GM21576 (cell line): ENCODE data around the gene PIMREG.
"Not testable (repeated sequence)": the region's sequence is repeated elsewhere in the genome, so short reads cannot be mapped to it uniquely, and the experiment has no call there.

Source experiments
- ATAC-seq: cut with Tn5 transposase; IDR thresholded peaks from one replicate; pipeline ENCODE4 v1.9.1; 2021; ENCODE audit warnings: mild to moderate bottlenecking, moderate library complexity; ENCODE audit not compliant: unreplicated experiment

The PIMREG gene

DNA sequence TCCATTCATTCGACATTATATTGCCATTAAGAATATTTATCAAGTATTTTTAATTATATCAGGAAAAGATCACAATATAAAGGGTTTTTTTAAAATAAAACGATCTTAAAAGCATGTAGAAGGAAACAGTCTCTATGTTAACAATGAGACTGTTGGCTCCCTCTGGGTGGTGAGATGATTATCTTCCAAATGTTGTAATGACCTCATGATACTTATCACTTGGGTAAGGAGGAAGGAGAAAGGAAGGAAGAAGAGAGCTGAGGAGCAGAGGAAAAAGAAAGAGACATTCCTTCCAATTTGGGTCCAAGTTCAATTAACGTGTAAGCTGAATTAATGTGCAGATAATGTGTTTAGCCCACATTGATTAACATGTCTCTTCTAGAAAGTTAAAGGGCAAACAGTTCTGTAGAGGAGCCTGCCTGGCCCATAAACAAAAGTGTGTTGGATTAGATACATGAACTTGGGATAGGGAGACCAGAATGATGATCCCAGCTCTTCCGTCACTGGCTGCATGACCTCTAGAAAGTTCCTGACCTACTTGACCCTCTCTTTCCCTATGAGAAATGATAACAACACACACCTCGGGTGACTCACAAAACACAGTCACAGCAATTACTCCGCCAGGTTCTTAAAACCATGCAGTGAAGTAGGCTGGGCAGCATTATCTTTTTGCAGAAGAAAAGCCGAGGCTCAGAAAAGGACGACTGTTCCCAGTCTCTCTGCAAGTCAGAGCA lies 32.0 kb downstream of the PIMREG start:
- no peak for ATAC-seq

- no peak for ATAC-seq
These were observed 32.5 kb downstream of the PIMREG start for GRCh38 chr17:6476810-6477179.

- ATAC-seq = no peak
These were observed 33.7 kb downstream of the PIMREG start for GRCh38 chr17:6477831-6478383.

- ATAC-seq = no peak
These were observed 34.2 kb downstream of the PIMREG start for GRCh38 chr17:6478486-6478885.

DNA sequence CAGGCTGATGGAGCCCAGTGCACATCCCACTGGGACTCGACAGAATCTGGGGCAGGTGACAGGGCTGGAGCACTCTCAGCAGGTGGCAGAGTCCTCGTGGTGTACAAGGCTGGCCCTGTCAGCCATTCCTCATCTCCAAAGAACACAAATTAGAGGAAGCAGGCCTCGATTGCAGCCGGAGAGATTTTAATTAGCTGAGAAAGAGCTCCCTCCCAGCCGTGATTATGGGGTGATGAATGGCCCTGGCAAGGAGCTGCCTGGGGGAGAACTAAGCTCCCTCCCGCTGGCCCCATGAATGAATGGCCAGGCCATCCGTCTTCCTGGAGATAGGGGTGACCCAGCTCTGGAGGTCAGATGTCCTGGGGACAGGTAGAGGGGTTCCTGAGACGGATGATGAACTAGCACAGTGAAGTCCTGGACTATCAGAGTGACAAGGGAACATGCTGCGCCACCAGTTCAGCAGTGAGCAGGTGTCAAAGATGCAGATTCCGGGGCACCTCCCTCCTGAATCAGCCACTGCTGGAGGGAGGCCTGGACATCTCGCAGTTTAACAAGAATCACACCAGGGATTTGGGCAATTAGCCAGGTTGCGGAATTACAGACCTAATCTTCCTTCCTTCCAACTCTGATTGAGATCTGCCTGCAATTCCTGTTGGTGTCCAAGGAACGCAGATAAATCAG lies 35.5 kb downstream of the PIMREG start:
- no peak for ATAC-seq

DNA sequence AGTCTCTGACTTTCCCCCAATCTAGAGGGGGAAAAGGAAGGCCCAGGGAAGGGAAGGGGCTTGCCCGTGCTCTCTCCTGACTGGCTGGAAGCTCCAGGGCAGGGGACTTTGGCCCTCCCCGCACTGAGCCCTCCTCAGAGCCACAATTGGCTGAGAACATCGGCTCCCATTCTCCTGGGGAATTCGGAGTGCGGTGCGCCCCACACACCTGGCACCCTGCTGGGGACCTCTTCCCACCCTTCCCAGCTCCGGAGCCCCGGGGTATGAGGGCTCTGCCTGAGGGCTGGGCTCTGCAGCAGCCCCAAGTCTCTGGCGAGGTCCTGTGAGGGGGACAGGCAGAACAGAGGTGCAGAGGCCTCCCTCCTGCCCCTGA lies 36.0 kb downstream of the PIMREG start:
- ATAC-seq = no peak

DNA sequence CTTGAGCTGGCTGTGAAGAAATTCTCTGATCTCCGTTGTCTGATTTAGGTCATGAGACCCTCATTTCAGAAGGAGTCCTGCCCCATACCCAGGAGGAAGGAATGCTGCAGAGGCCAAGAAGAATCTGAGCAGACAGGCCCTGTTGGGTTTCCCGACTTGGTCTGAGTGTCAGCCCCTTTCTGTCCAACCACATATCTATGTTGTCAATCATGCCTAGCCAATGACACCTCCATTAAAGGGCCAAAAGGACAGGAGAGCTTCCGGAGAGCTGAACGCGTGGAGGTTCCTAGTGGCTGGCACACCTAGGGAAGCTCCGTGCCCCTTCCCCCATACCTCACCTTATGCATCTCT lies 37.8 kb downstream of the PIMREG start:
- ATAC-seq = no peak

DNA sequence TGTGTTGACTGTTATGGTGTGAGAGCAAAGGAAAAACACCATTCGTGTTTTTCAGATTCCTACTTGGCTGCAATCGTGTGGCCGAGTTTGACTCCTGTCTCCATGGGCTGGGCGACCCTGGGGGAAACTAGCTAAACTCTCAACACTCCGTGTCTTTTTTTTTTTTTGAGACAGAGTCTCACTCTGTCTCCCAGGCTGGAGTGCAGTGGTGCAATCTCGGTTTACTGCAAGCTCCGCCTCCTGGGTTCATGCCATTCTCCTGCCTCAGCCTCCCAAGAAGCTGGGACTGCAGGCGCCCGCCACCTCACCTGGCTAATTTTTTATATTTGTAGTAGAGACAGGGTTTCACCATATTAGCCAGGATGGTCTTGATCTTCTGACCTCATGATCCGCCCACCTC lies 38.5 kb downstream of the PIMREG start:
- ATAC-seq = not testable (repeated sequence)

- no peak for ATAC-seq
These were observed 39.3 kb downstream of the PIMREG start for GRCh38 chr17:6483507-6483906.

GRCh38 chr17:6485646-6486412 lies 41.6 kb downstream of the PIMREG start:
- no peak for ATAC-seq

DNA sequence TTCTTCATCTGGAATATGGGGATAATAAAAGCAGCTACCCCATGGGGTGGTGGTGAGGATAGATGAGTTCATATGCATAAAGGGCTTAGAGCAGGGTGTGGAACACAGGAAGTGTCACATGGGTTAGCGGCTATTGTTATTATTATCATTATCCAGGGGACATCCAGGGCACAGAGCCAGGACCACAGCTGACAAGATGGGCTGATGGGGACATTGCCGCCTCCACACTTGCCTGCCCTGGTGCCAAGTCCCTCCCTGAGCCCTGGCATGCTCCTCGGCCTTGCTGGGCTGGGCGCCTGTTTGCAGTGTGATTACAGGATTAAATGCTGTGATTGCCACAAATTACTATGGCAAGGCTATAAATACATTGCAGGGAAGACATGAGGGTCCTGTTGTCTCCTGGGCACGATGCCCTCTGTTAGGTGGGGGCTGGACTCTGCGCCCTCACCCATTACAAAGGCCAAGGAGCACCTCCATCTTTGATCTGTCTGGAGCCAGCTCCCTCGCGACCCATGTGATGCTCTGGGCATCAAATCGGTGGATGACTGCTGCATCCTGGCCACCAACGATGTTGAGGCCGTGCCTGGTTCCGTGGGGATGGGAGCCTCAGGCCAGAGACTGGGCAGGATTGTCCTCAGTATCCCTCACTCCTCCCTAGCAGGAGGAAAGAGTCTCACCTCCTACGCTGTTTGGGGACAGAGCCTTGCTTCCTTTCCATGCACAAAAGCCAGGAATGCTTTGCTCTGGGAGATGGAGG lies 43.2 kb downstream of the PIMREG start:
- ATAC-seq = no peak

GRCh38 chr17:6488008-6488539 lies 43.8 kb downstream of the PIMREG start:
- no peak for ATAC-seq

DNA sequence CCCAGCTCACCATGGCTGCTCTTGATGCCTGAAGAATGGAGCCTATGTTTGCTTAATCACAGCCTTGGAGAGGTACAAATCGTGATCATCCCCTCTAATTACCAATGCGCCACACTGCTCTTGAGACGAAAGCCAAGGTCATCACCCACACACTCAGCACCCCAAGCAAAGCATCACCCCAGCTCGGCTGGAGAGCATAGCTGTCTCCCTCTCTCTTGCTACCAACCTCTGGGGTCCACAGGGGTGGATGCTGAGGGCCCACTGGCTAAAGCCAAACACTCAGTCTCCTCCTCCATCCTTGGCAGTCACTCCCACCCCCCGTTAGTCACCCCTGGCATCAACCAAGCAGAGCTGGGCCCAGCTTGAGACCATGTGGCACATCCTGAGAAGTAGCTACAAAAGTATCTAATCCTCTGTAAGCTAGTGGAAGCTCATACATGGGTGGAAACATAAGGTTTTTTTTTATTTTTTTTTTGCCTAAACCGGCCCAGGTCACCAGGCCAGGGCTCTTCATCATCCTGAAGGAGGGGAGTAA lies 44.8 kb downstream of the PIMREG start:
- no peak for ATAC-seq

DNA sequence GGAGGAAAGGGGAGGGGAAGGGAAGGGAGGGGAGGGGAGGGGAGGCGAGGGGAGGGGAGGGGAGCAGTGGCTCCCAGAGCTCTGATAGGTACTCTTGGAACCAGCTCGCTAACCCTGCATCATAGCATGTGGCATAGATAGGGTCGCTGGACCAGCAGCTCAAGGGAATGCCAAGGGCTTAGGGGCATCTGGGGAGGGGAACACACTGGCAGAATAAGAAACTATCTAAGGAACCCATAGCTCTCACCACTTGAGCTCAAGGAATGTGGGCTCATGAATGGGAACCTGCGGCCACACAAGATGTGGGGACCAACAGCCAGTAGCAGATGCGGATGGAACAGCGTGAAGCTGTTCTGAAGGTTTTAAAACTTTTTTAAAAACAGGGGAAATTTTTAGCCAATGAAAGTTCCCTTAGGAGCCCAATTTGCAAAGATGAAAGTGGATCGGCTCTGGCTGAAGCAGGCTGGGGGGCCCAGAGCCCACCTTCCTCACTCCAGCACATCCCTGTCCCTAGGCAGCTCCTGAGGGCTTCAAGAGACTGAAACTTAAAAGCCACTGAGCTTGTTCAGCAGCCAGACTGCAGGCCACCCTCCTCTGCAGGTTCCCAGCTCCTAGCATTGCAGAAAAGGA lies 46.9 kb downstream of the PIMREG start:
- ATAC-seq = no peak

GRCh38 chr17:6492892-6493674 lies 48.8 kb downstream of the PIMREG start:
- no peak for ATAC-seq

DNA sequence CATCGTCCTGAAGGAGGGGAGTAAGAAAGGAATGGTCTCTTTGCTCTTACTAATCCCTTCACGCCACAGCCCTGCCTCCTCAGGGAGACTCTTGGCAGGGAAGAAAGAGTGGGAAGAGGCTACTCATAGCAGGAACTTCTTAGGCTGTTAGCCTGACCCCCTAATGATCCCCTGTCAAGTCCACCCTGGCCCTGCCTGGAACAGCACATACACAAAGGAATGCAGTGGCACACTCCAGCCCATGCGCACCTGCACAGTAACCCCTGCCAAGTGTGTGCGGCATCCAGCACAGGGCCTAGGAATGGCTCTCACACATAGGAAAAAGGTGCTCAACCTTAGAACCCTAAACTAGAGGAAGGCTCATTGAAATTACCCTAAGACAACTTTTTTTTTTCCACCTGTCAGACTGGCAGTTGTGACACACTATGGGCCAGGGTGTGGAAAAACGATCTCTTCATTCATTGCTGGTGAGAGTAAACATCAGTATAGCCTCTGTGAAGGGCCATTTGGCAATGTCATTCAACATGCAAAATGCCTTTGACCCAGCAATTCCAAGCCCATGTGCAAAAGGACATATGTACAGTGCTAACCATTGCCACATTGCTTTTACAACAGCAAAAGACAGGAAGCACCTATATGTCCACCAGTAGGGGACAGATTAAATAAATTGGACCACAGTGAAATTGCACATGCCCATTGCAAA lies 50.1 kb downstream of the PIMREG start:
- ATAC-seq = no peak

DNA sequence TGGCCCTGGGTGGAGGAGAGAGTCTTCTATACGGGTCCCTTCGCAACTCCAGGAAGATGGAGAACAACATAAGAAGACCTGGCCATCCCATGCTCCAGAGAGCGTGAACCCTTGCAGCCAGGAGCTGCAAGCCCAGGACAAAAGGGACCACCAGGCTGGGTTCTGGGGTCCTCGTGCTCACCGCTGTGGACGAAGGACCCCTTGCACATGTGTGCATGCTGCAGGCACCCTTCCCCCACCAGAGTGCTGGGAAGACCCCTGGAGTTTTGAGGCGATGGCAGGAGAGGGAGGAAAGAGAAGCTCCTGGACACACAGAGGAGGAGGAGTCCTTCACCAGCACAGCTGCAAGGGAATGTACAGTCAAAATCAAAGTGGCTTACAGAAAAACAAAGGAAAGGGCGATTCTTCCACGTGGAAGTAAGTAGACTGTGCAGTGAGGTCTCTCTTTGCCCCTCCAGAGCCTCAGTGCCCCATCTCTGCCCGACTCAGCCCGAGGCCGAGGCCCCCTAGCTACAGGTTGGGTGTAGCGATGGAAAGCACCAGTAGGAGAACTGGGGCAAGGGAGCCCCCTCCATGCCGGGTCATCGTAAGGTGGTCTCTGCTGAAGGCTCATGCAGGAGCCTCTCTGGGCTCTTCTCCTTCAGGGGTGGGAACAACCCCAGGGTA lies 51.3 kb downstream of the PIMREG start:
- no peak for ATAC-seq

DNA sequence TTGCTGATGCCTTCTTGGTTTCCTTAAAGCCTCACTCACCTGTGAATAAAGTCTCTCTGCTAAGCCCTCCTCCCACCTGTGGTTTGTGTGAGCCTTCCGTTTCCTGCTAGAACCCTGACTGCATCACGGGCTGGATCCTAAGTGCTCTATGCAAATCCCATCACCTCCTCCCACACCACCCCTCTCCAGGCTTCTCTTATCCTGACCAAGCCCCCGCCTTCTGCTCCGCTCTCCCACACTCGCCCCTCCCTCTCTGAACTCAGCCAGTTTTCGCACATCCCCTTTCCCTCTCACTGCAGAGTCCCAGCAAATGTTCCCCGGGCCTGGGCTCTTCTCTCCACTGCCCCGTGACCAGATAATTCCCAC lies 51.8 kb downstream of the PIMREG start:
- no peak for ATAC-seq
